Body of pancreas (tissue), 4 donors: ENCODE results near the gene ELL2. TPM values are rescaled to one million over a fixed set of nuclear protein-coding genes. Genes with fewer than 3 reads are reported as not detected.
A peak's percentile ranks its signal among the peaks of the same experiment; 100 is the strongest.

Source experiments
- ATAC-seq: fragments of 150-250 bp; one replicate; pipeline ENCODE4 v1.9.1; 2016
- DNase-seq, 4 donors: peaks; one replicate each; pipeline ENCODE4 v3.0.0-alpha.2; 2019
- H3K27ac ChIP-seq, 4 donors: fragments of 200-600 bp; sonication (generic); 1 replicate in 3 of 4; 2 replicates in 1 of 4; pipeline versions ENCODE4 v1.5.1 to v1.6.1; 2016 to 2019; ENCODE audit warnings: mild to moderate bottlenecking in 1 of 4, mixed read lengths in 1 of 4, moderate library complexity in 1 of 4
- H3K27me3 ChIP-seq, 2 donors: fragments of 200-600 bp; sonication (generic); one replicate each; pipeline ENCODE4 v1.6.0; 2016; ENCODE audit warnings: mild to moderate bottlenecking in 1 of 2
- H3K36me3 ChIP-seq, 2 donors: fragments of 200-600 bp; sonication (generic); replicated peaks in 1 of 2; 2 replicates each; pipeline ENCODE4 v1.5.1; 2016; ENCODE audit warnings: low read depth in 2 of 2; ENCODE audit not compliant: insufficient read depth in 1 of 2
- H3K4me1 ChIP-seq: fragments of 200-600 bp; sonication (generic); one replicate; pipeline ENCODE4 v1.6.0; 2016
- H3K4me3 ChIP-seq, 2 donors: fragments of 200-600 bp; sonication (generic); 1 replicate in 1 of 2; 2 replicates in 1 of 2; pipeline ENCODE4 v1.5.1; 2016 to 2019
- H3K9me3 ChIP-seq, 3 donors: fragments of 200-600 bp; sonication (generic); 1 replicate in 2 of 3; 2 replicates in 1 of 3; pipeline ENCODE4 v1.5.1; 2016
- POLR2A ChIP-seq, 3 donors: fragments of 450-650 bp; IDR thresholded peaks; one replicate each; pipeline ENCODE4 v1.6.1; 2016; ENCODE audit warnings: antibody characterized with exemption in 3 of 3, mild to moderate bottlenecking in 2 of 3
- whole genome bisulfite sequencing, 2 donors: methylation state at CpG; one replicate each; pipeline ENCODE4 v1.1.5; 2017; 5-methylcytosine and 5-hydroxymethylcytosine counted together
- intact Hi-C: fragments of 100-400 bp; cut with DNase I; formaldehyde crosslinking; loops from one replicate; pipeline ENCODE4 v1.15.1; 2023
- total RNA-seq, 2 donors: library from RNA; depleted of rRNA; stranded (reverse); fragments of >200 nt; gene quantifications; one replicate each; pipeline ENCODE4 v1.1.0, GENCODE V29; 2016
- TF ChIP-seq, protein P1 (sequence below), 7 experiments: fragments of 450-650 bp in 4 of 7; fragments of 200-600 bp in 3 of 7; sonication (generic) in 3 of 7; IDR thresholded peaks; one replicate each; pipeline ENCODE4 v1.5.1; 2016 to 2019; ENCODE audit warnings: antibody characterized with exemption in 7 of 7

The ELL2 gene
- total RNA-seq, 2 donors from 2014 or later: 100 to 104 TPM

DNA sequence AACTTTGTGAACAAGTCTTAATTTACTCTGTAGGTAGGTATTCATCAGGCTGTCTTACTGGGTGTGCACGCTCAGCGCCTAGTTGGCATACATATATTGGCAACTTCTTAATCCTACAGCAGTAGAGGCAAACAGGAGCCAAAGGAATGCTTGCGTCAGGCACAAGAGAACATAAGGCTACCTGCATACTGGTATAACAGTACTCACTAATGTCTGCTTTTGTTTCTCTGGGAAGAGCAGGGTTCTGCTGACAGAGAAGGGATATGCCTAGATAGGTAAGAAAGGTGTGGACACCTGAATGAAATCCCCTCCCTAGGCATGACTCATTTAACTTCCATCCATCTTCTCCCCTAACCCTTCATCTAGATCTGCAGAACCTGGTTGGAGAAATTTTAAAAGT is 40.1 kb downstream of the ELL2 start:
- no peak for ATAC-seq
- no peaks in the 10 kb centered on the region for H3K9me3 ChIP-seq

DNA sequence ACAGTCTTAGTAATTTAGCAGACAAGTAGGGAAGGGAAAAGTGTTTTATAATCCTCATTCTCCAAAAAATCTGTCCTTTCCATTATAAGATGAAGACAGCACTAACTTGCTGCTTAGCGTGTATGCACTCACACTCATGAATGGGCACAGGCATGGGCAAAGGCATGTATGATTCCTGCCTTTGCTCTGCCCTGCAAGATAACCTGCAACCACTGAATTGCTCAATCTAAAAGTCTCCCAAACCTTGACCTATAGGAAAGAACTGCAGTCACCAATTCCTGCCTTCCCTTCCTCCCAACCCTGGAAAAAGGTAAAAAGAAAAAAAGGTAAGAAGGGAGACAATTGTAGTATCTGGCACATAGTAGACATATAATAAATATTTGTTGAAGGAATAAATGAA is 40.8 kb downstream of the ELL2 start:
- 95 to 100% methylated on average over 1 of the region's 1 CpG for WGBS, 2 donors
- H3K27ac ChIP-seq: no peak overlapping the region
- no peaks in the 10 kb centered on the region for H3K27me3 ChIP-seq
- H3K36me3 ChIP-seq: no peaks in the 10 kb centered on the region
- H3K9me3 ChIP-seq: no peaks in the 10 kb centered on the region
- H3K4me3 ChIP-seq: no peak overlapping the region
- TF ChIP-seq, protein P1, sequence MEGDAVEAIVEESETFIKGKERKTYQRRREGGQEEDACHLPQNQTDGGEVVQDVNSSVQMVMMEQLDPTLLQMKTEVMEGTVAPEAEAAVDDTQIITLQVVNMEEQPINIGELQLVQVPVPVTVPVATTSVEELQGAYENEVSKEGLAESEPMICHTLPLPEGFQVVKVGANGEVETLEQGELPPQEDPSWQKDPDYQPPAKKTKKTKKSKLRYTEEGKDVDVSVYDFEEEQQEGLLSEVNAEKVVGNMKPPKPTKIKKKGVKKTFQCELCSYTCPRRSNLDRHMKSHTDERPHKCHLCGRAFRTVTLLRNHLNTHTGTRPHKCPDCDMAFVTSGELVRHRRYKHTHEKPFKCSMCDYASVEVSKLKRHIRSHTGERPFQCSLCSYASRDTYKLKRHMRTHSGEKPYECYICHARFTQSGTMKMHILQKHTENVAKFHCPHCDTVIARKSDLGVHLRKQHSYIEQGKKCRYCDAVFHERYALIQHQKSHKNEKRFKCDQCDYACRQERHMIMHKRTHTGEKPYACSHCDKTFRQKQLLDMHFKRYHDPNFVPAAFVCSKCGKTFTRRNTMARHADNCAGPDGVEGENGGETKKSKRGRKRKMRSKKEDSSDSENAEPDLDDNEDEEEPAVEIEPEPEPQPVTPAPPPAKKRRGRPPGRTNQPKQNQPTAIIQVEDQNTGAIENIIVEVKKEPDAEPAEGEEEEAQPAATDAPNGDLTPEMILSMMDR (IDR thresholded peaks at IDR 0.05): no peak
- no peak for TF ChIP-seq POLR2A (IDR thresholded peaks at IDR 0.05)
- intact Hi-C loops: no loop called here
- no peak for ATAC-seq
- no peak for DNase-seq
- H3K4me1 ChIP-seq: peaks cover 72% of the 10 kb centered on the region

More for the DNA sequence above, 40.1 kb downstream of the ELL2 start:
- no peak for DNase-seq
- WGBS, 2 donors: 91 to 93% methylated on average over 3 of the region's 3 CpGs
- Histone ChIP-seq H3K4me1 (peaks cover 73% of the 10 kb centered on the region), H3K4me3 (no peak overlapping the region), H3K36me3 (no peaks in the 10 kb centered on the region), H3K27me3 (no peaks in the 10 kb centered on the region), H3K27ac (no peak overlapping the region)
- TF ChIP-seq POLR2A (IDR thresholded peaks at IDR 0.05): no peak
- TF ChIP-seq, protein P1 (IDR thresholded peaks at IDR 0.05): no peak
- intact Hi-C loops: no loop called here

DNA sequence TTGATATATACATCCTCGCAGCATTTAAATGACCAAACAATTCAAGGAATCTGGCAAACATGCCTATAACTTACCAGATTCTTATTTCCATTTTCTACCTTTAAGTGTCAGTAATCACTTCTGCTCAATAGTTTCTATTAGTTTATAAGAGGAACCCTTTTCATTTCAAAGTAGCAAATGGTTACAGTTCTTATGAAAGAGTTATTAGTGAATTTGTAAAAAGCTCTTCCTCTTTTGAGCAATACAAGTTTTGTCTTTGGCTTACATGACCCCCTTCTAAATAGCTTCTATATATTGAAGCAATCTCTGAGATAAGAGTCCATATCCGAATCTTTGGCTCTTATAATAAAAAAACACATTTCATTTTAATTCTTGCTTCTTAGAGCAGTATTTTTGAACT is 42.0 kb downstream of the ELL2 start:
- ATAC-seq: no peak
- H3K4me3 ChIP-seq: no peak overlapping the region
- no peaks in the 10 kb centered on the region for H3K36me3 ChIP-seq
- H3K27ac ChIP-seq: no peak overlapping the region
- H3K4me1 ChIP-seq: peaks cover 66% of the 10 kb centered on the region
- intact Hi-C loops: no loop called here
- TF ChIP-seq POLR2A (IDR thresholded peaks at IDR 0.05): no peak
- TF ChIP-seq, protein P1 (IDR thresholded peaks at IDR 0.05): no peak
- DNase-seq: no peak
- WGBS, 2 donors: 58 to 70% methylated on average over 2 of the region's 2 CpGs
- H3K27me3 ChIP-seq: no peaks in the 10 kb centered on the region
- H3K9me3 ChIP-seq: no peaks in the 10 kb centered on the region

DNA sequence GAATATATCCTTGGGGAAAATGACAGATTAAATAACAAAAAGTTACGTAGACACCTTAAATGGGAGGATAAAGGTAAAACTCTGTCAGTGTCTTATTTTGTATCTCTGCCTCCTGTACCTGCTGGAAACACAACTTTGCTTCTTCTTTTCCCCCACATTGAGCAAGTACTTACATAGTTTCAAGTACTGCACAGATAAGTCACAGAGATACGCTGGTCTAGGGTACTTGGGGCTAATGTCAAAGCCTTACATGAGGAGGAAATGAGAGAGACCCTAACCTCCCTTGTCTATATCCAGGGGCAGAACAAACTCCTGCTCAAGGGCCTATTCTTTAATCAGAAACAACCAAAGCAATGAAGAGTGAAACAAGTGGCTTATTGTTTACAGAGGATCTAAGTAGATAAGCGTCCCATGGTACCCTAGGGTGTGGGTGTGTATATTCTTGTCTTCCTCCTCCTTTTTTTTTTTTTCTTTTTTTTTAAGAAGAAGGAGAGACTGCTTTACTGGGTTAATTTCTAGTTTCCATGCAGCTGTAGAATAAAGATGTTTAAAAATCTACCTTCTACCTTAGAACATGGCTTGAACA is 43.1 kb downstream of the ELL2 start:
- no peak for ATAC-seq
- intact Hi-C loops: no loop called here
- H3K4me1 ChIP-seq: peaks cover 59% of the 10 kb centered on the region
- H3K9me3 ChIP-seq: no peaks in the 10 kb centered on the region
- TF ChIP-seq, protein P1 (IDR thresholded peaks at IDR 0.05): no peak
- no peak for TF ChIP-seq POLR2A (IDR thresholded peaks at IDR 0.05)
- no peaks in the 10 kb centered on the region for H3K36me3 ChIP-seq
- no peak overlapping the region for H3K4me3 ChIP-seq
- H3K27ac ChIP-seq: no peak overlapping the region
- WGBS, 2 donors: 57 to 82% methylated on average over 3 of the region's 3 CpGs
- DNase-seq: no peak
- no peaks in the 10 kb centered on the region for H3K27me3 ChIP-seq

DNA sequence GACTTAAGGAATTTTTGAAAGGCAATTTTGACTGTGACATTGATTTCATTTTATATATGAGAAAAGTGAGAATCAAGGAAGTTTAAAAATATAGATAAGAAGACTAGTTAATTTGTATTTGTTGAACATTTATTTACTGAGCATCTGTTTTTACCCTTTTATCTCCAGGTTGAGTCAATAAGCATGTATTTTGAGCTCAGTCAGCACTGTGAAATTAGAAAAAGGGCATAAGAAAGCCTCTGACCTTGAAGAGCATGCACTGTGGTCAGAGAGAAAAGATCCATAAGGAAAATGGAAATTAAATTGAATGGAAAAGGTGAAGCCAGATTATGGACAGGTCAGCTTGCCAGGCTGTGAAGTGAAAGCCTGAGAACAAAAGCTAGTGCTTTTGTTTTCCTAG is 44.4 kb downstream of the ELL2 start:
- H3K9me3 ChIP-seq: no peaks in the 10 kb centered on the region
- H3K36me3 ChIP-seq: no peaks in the 10 kb centered on the region
- peak overlapping the region in 1 of 4 donors; percentile 8 for H3K27ac ChIP-seq
- ATAC-seq: no peak
- no peak for DNase-seq
- H3K4me1 ChIP-seq: peaks cover 48% of the 10 kb centered on the region
- no peaks in the 10 kb centered on the region for H3K27me3 ChIP-seq
- intact Hi-C loops: no loop called here
- no peak overlapping the region for H3K4me3 ChIP-seq
- TF ChIP-seq POLR2A (IDR thresholded peaks at IDR 0.05): no peak
- TF ChIP-seq, protein P1 (IDR thresholded peaks at IDR 0.05): no peak
